DOHH2 (cell line): Measurements from ENCODE around the gene ZNF683.

Source experiments
- CTCF ChIP-seq: fragments of 200-600 bp; sonication (generic); IDR thresholded peaks from one replicate; pipeline ENCODE4 v1.5.1; 2014; ENCODE audit warnings: antibody characterized with exemption, mild to moderate bottlenecking, low read depth, low read length; ENCODE audit not compliant: poor library complexity, severe bottlenecking
- EZH2phosphoT487 ChIP-seq: fragments of 200-600 bp; sonication (generic); IDR thresholded peaks from 2 replicates; pipeline ENCODE4 v1.6.1; 2017; ENCODE audit warnings: borderline replicate concordance, mild to moderate bottlenecking, antibody characterized with exemption, low read length, moderate library complexity, mixed read lengths

GRCh38 chr1:26357121-26357602 is 15.4 kb downstream of the ZNF683 start:
- no peak for TF ChIP-seq CTCF
- no peak for TF ChIP-seq EZH2phosphoT487
